GM23248 (cell line): ENCODE measurements around the gene ZBTB2.

Experiments used
- EZH2 ChIP-seq: fragments of 200-600 bp; sonication (generic); IDR thresholded peaks from 2 replicates; pipeline ENCODE4 v1.6.1; 2018; ENCODE audit warnings: antibody characterized with exemption, mild to moderate bottlenecking; ENCODE audit not compliant: insufficient read depth, poor library complexity, severe bottlenecking
- EZH2phosphoT487 ChIP-seq: fragments of 200-600 bp; sonication (generic); IDR thresholded peaks from 2 replicates; pipeline ENCODE4 v1.6.1; 2018; ENCODE audit warnings: antibody characterized with exemption, moderate library complexity, mild to moderate bottlenecking, low read depth; ENCODE audit not compliant: insufficient read depth

DNA sequence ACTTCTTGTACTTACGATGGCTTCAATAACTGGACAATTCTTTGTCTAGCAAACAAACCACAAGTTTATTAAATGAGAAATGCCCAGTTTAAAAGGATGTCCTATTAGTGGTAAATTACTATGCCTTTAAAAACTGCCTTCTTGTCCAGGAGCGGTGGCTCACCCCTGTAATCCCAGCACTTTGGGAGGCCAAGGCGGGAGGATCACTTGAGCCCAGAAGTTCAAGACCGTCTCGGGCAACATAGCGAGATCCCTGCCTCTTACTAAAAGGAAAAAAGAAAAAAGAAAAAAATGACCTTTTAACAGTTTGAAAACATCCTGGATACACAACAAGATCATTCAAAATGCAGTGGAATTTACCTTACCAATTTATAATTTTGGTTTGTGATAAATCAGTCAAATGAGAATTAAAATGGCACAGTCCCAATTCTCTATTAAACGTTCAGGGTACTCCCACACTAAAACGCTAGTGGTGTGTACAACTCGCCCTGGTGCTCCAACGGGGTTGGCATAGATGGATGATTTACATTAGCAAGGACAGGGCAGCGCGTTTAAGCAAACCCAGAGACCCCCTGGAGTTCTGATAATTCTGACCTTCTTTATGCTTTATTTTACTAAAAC, 2.3 kb downstream of the ZBTB2 start:
- TF ChIP-seq EZH2 (no peak), EZH2phosphoT487 (no peak)
